SK-N-SH (cell line): ENCODE results near the gene FCRL6.

Experiments
- FOXJ3 ChIP-seq: sonication (generic); formaldehyde crosslinking; IDR thresholded peaks from 2 replicates; pipeline ENCODE4 v1.5.1; 2020; ENCODE audit warnings: mild to moderate bottlenecking, missing genetic modification reagents
- NFIC ChIP-seq: IDR thresholded peaks from 2 replicates; pipeline ENCODE4 v1.4.0; 2012; ENCODE audit warnings: borderline replicate concordance
- NRF1 ChIP-seq: IDR thresholded peaks from 2 replicates; pipeline ENCODE4 v1.6.1; 2012; ENCODE audit warnings: low read depth, mild to moderate bottlenecking, low read length
- POLR2AphosphoS5 ChIP-seq: IDR thresholded peaks from 2 replicates; pipeline ENCODE4 v1.6.1; 2012; ENCODE audit warnings: low read depth, low read length
- RAD21 ChIP-seq: IDR thresholded peaks from 2 replicates; pipeline ENCODE4 v1.6.1; 2012; ENCODE audit warnings: mild to moderate bottlenecking, low read length
- REST ChIP-seq: IDR thresholded peaks from 2 replicates; pipeline ENCODE4 v1.6.1; 2012; ENCODE audit warnings: mild to moderate bottlenecking, low read depth, low read length, moderate library complexity
- TAF1 ChIP-seq: IDR thresholded peaks from 2 replicates; pipeline ENCODE4 v1.6.1; 2012; ENCODE audit warnings: low read depth, mild to moderate bottlenecking, low read length, moderate library complexity, borderline replicate concordance
- USF1 ChIP-seq: IDR thresholded peaks from 2 replicates; pipeline ENCODE4 v1.4.0; 2012; ENCODE audit warnings: low read depth, borderline replicate concordance
- TF ChIP-seq, protein P1 (sequence below): IDR thresholded peaks from 2 replicates; pipeline ENCODE4 v1.4.0; 2012; ENCODE audit warnings: low read depth, borderline replicate concordance
- TF ChIP-seq, protein P2 (sequence below): fragments of 200-600 bp; sonication (generic); IDR thresholded peaks from 2 replicates; pipeline ENCODE4 v1.6.1; 2017; ENCODE audit warnings: antibody characterized with exemption, mild to moderate bottlenecking, moderate library complexity

DNA sequence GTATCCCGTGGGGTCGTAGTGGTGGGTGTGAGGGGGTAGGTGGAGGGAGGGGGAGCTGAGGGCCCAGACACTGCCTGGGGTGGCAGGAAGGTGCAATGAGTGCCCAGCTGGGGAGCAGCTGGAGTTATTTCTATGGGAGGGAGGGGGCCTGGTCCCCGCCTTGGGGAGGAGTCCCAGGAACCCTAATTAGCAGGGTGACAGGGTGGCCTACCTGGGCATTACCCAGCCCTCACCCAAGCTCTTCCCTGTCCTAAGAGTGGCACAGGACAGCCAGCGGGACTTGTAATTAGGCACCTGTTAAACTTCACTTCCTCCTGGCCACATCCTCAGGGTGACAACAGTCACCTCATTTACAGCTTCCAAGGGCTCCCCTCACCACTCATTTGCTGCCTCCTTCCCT lies 60.4 kb downstream of the FCRL6 start, which contains the start of gene VSIG8:
- TF ChIP-seq, protein P1, sequence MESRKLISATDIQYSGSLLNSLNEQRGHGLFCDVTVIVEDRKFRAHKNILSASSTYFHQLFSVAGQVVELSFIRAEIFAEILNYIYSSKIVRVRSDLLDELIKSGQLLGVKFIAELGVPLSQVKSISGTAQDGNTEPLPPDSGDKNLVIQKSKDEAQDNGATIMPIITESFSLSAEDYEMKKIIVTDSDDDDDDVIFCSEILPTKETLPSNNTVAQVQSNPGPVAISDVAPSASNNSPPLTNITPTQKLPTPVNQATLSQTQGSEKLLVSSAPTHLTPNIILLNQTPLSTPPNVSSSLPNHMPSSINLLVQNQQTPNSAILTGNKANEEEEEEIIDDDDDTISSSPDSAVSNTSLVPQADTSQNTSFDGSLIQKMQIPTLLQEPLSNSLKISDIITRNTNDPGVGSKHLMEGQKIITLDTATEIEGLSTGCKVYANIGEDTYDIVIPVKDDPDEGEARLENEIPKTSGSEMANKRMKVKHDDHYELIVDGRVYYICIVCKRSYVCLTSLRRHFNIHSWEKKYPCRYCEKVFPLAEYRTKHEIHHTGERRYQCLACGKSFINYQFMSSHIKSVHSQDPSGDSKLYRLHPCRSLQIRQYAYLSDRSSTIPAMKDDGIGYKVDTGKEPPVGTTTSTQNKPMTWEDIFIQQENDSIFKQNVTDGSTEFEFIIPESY, result no peak
- TF ChIP-seq, protein P2, sequence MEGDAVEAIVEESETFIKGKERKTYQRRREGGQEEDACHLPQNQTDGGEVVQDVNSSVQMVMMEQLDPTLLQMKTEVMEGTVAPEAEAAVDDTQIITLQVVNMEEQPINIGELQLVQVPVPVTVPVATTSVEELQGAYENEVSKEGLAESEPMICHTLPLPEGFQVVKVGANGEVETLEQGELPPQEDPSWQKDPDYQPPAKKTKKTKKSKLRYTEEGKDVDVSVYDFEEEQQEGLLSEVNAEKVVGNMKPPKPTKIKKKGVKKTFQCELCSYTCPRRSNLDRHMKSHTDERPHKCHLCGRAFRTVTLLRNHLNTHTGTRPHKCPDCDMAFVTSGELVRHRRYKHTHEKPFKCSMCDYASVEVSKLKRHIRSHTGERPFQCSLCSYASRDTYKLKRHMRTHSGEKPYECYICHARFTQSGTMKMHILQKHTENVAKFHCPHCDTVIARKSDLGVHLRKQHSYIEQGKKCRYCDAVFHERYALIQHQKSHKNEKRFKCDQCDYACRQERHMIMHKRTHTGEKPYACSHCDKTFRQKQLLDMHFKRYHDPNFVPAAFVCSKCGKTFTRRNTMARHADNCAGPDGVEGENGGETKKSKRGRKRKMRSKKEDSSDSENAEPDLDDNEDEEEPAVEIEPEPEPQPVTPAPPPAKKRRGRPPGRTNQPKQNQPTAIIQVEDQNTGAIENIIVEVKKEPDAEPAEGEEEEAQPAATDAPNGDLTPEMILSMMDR, result no peak
- TF ChIP-seq USF1, result no peak
- no peak for TF ChIP-seq TAF1
- TF ChIP-seq NFIC, result no peak
- no peak for TF ChIP-seq RAD21
- TF ChIP-seq NRF1, result no peak
- no peak for TF ChIP-seq REST
- no peak for TF ChIP-seq FOXJ3 (CRISPR knock-in tag)
- no peak for TF ChIP-seq POLR2AphosphoS5
